Measurements from ENCODE around the gene FAXDC2. TPM values are rescaled to one million over a fixed set of nuclear protein-coding genes. Genes with fewer than 3 reads are reported as not detected.

The FAXDC2 gene
- total and polyA plus RNA-seq, 10 of the 15 experiments (the other 5 are each of a cell fraction or from before 2014, with no cell fraction given) = 0.13 to 1.8 (median 0.35) TPM

DNA sequence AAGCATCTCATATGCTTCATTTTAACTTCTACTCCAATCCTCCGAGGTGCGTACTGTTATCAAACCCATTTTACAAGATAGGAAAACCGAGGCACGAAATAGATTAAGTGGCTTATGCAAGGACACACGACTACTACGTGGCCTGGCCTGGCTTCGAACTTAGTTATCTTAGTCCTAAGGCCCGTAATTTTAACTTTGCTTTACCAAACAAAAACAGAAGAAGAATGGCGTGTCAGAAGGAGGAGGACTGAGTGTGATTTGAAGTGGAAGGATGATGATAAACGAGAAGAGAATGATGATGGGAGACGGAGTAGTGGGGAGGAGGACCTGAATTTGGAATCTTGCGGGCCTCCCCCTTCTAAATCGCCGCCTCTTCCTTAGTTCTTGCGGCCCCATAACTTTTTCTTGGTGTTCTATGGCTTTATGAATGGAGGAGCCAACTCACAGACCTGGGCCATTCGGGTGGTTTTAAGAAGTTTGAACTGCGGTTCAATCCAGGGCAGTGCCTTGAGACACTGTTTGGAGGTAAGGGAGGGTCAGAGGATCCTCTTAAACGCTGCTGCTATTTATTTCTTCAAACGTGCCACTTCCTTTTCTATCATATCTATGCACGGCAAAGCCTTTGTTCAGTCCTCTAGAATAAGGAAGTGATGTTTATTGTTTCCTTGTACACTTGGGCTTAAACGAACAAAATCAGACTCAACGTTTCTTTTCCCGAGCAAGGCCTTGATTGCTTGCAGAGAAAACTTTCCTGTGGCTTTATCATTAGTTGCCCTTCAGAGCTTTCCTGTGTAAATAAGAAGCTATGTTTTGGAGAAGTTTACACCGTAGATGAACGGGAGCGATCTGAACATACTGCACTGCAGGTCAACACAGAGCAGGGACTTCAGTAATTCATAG, 8.8 kb upstream of the FAXDC2 start:
- intact Hi-C loops (cut with micrococcal nuclease; ENCODE audit: unreplicated experiment) (loop anchor here (1.0 to 5.0 kb wide), 3 partner anchors 80 to 412 kb away; partner anchors contain the start of genes GEMIN5, LARP1 and SAP30L), in situ Hi-C loops (cut with MboI) (no loop called here)
- peak; percentile 15 for ATAC-seq
- H3K27ac ChIP-seq (ENCODE audit: control insufficient read depth, insufficient read depth) = peak overlapping the region; percentile 91
- ChIA-PET SMC1A (ENCODE audit: uncharacterized antibody, unreplicated experiment) (interaction anchor here (0.8 to 1.0 kb wide), 2 partner anchors 8 to 12 kb away, joined by 3 to 5 read pairs; no protein-coding TSS in a partner anchor), RAD21 (ENCODE audit: unreplicated experiment) (interaction anchor here (0.9 to 2.0 kb wide), 2 partner anchors 78 to 105 kb away, joined by 3 to 7 read pairs; partner anchors contain the start of gene GEMIN5), POLR2A (interaction anchor here (0.7 to 2.3 kb wide), 5 partner anchors 79 to 101 kb away, joined by 3 to 7 read pairs (median 3); no protein-coding TSS in a partner anchor), CTCF (interaction anchor here (0.6 to 1.5 kb wide), 4 partner anchors 105 to 211 kb away, joined by 3 read pairs; no protein-coding TSS in a partner anchor)
- H3K9me3 ChIP-seq (replicated peaks; ENCODE audit: control insufficient read depth, insufficient read depth, low read length) = no peaks in the 10 kb centered on the region
- H3K4me3 ChIP-seq = peak overlapping the region; percentile 97
- no peaks in the 10 kb centered on the region; the same call in 1 of the 2 replicates for H4K20me1 ChIP-seq (ENCODE audit: control insufficient read depth, insufficient read depth)
- H2AFZ ChIP-seq (ENCODE audit: control insufficient read depth, low read depth, low read length) = peak overlapping the region; percentile 92
- WGBS (ENCODE audit: insufficient coverage, insufficient replicate concordance, low lambda C conversion rate, missing lambda C conversion rate) = under 1% methylated on average over 26 of the region's 26 CpGs
- no peaks in the 10 kb centered on the region for H3K27me3 ChIP-seq (replicated peaks in 1 of 2; ENCODE audit: control insufficient read depth in 2 of 2, insufficient read depth in 2 of 2, low read length in 1 of 2)
- peaks cover 0 to 1% of the 10 kb centered on the region in 2 experiments; a peak in 1 of 4 replicates for H3K36me3 ChIP-seq (ENCODE audit: control insufficient read depth in 2 of 2, insufficient read depth in 2 of 2, low read length in 1 of 2)
- H3K4me1 ChIP-seq (ENCODE audit: control insufficient read depth, insufficient read depth, low read length) = peaks cover 17% of the 10 kb centered on the region
- BruUV-seq (replicated peaks) = TSS peak; percentile 68
- H3K9ac ChIP-seq (ENCODE audit: control insufficient read depth, insufficient read depth, low read length) = peak overlapping the region; percentile 80
- peak; percentile 56 for FAIRE-seq
- DNase-seq (ENCODE audit: low read depth, low spot score) = no peak
- peak overlapping the region; percentile 99 for H3K4me2 ChIP-seq (ENCODE audit: control insufficient read depth, insufficient read depth)
- H3K79me2 ChIP-seq (ENCODE audit: control insufficient read depth, insufficient read depth, low read length) = peaks cover 53% of the 10 kb centered on the region
- peak; percentile 85 for TF ChIP-seq SPI1 (IDR thresholded peaks at IDR 0.05; ENCODE audit: borderline replicate concordance, insufficient read depth, low read depth, low read length)
- no peak for TF ChIP-seq EED (IDR thresholded peaks at IDR 0.05; ENCODE audit: low read depth)
- TF ChIP-seq, protein P1, sequence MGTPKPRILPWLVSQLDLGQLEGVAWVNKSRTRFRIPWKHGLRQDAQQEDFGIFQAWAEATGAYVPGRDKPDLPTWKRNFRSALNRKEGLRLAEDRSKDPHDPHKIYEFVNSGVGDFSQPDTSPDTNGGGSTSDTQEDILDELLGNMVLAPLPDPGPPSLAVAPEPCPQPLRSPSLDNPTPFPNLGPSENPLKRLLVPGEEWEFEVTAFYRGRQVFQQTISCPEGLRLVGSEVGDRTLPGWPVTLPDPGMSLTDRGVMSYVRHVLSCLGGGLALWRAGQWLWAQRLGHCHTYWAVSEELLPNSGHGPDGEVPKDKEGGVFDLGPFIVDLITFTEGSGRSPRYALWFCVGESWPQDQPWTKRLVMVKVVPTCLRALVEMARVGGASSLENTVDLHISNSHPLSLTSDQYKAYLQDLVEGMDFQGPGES (IDR thresholded peaks at IDR 0.05) = no peak
- TF ChIP-seq POLR2A (IDR thresholded peaks at IDR 0.05; ENCODE audit: low read depth, low read length) = peak; percentile 23; the same call in 1 of the 2 replicates
- 0 out of 2 replicates have a peak, but pooled peaks have one; percentile 17 for TF ChIP-seq SIN3A (IDR thresholded peaks at IDR 0.05; ENCODE audit: low read depth, low read length)
- TF ChIP-seq JUND (IDR thresholded peaks at IDR 0.05; ENCODE audit: low read depth, low read length) = no peak
- TF ChIP-seq, protein P2, sequence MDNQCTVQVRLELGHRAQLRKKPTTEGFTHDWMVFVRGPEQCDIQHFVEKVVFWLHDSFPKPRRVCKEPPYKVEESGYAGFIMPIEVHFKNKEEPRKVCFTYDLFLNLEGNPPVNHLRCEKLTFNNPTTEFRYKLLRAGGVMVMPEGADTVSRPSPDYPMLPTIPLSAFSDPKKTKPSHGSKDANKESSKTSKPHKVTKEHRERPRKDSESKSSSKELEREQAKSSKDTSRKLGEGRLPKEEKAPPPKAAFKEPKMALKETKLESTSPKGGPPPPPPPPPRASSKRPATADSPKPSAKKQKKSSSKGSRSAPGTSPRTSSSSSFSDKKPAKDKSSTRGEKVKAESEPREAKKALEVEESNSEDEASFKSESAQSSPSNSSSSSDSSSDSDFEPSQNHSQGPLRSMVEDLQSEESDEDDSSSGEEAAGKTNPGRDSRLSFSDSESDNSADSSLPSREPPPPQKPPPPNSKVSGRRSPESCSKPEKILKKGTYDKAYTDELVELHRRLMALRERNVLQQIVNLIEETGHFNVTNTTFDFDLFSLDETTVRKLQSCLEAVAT (IDR thresholded peaks at IDR 0.05) = no peak
- TF ChIP-seq, protein P3, sequence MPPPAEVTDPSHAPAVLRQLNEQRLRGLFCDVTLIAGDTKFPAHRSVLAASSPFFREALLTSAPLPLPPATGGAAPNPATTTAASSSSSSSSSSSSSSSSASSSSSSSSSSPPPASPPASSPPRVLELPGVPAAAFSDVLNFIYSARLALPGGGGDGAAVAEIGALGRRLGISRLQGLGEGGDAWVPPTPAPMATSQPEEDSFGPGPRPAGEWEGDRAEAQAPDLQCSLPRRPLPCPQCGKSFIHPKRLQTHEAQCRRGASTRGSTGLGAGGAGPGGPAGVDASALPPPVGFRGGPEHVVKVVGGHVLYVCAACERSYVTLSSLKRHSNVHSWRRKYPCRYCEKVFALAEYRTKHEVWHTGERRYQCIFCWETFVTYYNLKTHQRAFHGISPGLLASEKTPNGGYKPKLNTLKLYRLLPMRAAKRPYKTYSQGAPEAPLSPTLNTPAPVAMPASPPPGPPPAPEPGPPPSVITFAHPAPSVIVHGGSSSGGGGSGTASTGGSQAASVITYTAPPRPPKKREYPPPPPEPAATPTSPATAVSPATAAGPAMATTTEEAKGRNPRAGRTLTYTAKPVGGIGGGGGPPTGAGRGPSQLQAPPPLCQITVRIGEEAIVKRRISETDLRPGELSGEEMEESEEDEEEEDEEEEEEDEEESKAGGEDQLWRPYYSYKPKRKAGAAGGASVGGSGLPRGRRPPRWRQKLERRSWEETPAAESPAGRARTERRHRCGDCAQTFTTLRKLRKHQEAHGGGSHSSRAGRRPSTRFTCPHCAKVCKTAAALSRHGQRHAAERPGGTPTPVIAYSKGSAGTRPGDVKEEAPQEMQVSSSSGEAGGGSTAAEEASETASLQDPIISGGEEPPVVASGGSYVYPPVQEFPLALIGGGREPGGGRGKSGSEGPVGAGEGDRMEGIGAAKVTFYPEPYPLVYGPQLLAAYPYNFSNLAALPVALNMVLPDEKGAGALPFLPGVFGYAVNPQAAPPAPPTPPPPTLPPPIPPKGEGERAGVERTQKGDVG (CRISPR knock-in tag; IDR thresholded peaks at IDR 0.05) = no peak
- TF ChIP-seq MTA3 (IDR thresholded peaks at IDR 0.05; ENCODE audit: borderline replicate concordance, low read length) = no peak
- no peak for TF ChIP-seq RBBP5 (conservative IDR thresholded peaks at IDR 0.05)
- TF ChIP-seq NR2C2 (IDR thresholded peaks at IDR 0.05; ENCODE audit: borderline replicate concordance, control insufficient read depth, insufficient read length, low read depth) = no peak
- no peak for TF ChIP-seq ZNF384 (IDR thresholded peaks at IDR 0.05; ENCODE audit: borderline replicate concordance, low read depth, low read length)
- TF ChIP-seq ZZZ3 (IDR thresholded peaks at IDR 0.05; ENCODE audit: control insufficient read depth, insufficient read length, low read depth) = no peak
- no peak for TF ChIP-seq STAT3 (IDR thresholded peaks at IDR 0.05; ENCODE audit: low read depth, low read length)
- TF ChIP-seq FOS (IDR thresholded peaks at IDR 0.05; ENCODE audit: borderline replicate concordance, extremely low read depth, insufficient read length) = no peak
- no peak for TF ChIP-seq CEBPB (IDR thresholded peaks at IDR 0.05; ENCODE audit: borderline replicate concordance in 1 of 2, low read depth in 2 of 2, low read length in 2 of 2)
- TF ChIP-seq HCFC1 (IDR thresholded peaks at IDR 0.05; ENCODE audit: low read length) = no peak
